IPS DF 4.7 (cell line): Measurements from ENCODE around the gene FLII.

Experiments used
- DNase-seq: peaks from one replicate; pipeline ENCODE4 v3.0.0-alpha.2; 2013; ENCODE audit warnings: low spot score; ENCODE audit errors: extremely low read depth

FLII gene

DNA sequence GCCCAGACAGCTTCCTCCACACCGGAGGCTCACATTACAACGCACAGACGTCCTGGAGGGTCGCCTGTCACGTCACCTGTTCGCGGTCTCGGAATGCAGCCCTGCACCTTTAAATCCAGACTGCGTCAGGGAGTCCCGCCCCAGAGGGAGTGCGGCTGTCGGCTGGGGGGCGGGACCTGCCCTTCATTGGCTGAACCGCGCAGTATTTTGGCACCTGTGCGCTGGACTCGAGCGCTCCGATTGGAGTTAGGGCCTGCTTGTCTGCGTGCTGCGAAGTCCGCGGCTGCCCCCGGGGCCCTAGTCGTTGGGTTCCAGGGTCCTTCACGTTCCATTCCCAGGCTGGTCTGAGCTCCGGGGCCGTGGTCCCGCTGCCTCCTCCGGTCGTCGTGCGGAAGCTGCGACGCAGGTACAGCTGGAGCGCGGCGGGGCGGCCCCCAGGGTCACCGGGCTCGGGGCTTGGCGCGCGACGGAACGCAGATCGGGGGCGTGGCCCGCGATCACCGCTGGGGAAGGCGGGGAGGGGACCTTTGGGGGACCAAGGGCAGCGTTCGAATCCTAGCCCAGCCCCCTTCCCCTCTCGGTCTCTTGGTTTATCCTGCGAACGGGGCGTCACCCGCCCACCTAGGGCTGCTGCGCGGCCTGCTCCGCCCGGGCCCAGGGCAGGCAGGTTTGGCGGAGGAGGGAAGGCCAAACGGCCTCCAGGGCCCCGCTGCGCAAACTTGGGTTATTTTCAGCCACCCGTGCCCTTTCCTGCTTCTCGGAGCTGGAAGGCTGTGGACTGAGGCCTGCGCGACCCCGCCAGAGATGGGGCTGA is 2.0 kb upstream of the FLII start, which contains the start of gene MIEF2:
Gene MIEF2 (plus strand): TSS at position 331 of the 814 bp plus-strand sequence. CDS start 2,059 bp downstream, outside the sequence.
- peak; percentile 83 for DNase-seq

DNA sequence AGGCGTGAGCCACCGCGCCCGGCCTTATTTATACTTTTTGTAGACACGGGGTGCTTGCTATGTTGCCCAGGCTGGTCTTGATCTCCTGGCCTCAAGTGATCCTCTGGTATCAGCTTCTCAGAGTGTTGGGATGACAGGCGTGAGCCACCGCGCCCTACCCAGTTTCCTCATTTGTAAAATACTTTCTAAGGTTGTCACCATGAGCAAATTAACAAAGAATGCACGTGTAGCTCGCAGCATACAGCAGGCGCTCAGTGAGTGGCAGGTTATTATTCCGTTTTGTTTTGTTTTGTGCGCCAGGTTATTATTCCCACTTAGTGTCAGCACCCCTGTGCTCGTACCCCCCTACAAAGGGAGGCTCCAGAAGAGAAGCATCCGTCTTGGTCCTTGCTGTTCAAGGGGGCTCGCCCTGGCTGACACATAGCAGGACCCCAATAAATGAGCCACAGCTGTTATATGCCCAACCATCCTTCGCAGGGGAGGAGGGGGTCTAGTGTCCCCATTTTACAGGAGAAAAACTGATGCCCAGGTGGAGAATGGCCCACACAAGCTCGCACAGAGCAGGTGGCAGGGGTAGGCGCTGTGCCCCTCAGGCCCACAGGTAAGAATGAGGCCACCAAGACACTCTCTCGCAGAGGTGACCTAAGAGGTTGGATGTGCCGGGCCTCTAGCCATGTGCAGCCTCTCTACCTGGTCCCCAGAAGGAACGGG is 1.2 kb upstream of the FLII start:
- DNase-seq = no peak

DNA sequence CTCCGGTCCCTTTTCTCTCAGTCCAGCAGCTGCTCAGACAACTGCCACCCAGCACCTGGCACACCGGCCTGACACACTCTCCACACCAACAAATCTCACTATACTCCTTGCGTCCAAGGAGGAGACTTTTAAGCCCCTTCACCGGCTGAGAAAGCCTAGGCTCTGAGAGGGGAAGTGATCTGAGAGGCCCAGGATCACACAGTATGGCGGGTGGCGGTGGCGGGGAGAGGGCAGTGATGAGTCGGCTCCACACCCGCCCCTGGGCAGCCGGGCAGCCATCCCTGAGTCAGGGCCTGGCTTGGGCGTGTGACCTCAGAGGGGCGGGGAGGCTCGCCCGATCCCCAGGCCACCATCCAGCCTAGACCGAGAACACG is 569 bp downstream of the FLII start:
- no peak for DNase-seq

DNA sequence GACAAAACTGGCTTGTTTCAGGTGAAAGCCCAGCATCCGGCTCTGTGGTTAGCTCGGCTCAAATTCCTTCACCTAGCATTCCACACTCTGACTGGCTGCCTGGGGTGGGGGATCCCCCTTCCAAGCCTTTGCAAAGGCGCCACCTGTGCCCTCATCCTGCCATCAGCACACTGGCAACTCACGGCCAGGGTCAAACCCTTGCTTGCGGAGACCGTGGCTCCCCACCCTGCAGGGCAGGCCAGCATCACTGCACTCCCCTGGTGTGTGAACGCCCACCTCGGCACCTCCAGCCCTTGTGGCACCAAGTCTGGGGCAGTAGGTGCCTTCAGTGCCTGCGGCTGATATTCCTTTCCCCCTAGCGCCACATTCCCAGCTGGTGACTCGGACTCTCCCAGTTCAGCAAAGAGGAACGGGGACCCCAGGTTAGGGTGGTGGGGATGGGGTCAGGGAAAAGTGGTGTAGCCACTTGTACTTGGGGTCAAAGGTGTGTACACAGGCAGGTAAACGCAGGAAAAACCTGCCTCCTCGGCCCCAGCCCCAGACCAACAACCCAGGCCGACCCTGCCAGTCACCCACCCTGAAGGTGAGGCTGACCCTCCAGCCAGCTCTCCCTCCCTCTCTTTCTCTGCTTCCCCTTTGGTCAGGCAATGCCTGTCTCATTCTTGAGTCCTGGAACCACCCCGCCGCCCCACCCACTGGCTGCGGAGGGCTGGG is 1.1 kb downstream of the FLII start:
- DNase-seq = no peak

DNA sequence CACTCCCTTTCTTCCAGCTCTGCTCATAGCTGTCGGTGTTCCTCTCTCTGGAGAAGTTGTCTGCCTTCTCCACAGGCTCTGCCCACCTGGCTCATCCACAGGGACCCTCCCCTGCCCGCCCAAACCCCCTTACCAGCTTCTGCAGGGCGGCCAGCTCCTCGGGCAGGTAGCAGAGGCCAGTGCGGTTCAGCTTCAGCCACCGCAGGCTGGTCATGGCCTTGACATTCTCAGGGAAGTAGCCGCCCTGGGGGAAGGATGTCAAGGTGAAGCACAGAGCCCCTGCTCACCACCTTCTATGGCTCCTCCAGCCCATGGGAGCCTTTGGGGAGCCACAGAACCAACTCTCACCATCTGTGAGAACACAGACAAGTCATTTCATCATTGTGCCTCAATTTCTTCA is 1.8 kb downstream of the FLII start:
- DNase-seq = no peak

DNA sequence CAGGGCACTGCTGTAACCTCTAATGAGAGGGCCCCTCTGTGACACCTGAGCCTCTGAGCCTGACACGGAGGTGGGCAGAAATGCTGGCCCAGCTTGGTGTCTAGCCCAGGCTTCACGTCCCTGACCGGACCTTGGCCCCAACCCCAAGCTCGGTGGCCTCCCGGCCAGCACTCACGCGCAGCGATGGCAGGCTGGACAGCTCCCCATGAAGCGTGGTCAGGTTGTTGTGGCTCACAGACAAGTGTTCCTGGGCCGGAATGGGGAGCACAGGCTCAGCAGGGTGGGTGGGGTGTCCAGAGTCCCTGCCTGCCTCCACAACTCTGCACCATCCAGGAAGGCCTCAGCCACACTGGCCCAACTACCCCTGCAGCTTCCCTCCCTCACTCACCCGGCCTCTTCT is 2.2 kb downstream of the FLII start:
- no peak for DNase-seq

DNA sequence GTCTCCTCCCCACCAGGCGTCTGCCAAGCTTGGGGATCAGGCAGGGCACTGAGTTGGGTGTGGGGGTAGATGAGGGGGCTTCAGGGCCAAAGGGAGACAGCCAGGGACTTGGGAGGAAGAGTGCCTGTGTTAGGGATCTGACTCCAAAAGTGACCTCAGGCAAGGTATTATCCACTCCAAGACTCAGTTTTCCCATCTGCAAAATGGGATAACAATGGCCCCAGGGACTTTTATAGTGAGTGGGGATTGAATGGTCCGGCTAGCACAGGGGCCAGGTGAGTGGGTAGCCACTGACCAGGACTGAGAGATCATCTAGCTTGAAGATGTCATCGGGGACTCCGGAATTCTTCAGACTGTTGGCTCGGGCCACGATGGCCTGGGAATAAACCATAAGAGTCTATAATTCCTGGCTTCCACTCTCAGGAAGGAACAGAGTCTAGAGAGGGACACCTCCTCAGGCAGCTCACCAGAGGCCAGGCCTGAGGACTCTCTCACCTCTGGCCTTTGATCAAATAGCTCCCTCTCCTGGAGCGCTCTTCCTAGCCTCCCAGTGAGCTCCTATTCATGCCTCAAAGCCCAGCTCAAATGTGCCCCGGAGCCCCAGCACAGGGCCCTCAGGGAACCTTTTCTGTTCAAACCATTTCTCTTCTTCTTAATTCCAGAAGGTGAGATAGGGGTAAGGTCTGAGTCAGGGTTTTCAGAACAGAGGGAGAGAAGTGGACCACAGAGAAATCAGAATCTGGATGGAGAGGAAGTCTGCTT is 3.5 kb downstream of the FLII start:
- DNase-seq = no peak

DNA sequence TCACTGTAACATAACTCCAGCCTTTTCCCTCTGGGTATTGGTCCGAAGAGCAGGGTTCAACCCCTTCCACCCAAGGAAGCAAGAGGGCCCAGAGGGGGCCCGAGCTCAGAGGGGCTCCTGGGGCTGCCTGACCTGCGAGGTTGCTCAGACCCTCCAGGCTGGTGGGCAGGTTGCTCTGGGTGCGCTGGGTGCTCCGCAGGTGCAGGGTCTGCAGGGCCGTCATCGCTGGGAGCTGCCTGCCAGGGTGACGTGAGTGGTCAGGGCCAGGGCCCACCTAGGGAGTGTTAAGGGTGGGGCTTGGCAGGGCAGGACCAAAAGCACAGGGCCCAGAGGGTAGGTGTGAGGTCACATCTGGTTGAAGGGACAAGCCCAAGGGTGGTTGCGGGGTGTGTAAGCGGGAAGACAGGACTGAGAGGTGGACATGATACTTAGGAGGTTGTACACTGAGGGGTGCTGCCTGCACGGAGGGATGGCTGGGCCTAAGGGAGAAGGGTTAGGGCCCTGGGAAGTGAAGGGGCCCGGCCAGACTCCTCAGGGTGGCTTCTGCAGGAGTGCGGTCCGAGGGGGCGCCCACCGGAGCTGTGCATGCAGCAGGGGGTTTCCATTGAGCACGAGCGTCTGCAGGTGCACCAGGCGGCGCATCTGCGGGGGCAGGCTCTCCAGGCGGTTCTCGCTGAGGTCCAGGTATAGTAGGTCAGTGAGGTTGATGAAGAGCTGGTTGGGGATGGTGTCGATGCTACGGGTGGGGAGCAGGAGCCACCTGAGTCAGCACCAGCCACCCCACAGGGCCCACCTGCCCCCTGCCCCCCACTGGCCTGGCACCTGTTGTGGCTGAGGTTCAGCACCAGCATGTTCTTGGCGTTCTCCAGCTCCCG is 4.4 kb downstream of the FLII start:
- no peak for DNase-seq

DNA sequence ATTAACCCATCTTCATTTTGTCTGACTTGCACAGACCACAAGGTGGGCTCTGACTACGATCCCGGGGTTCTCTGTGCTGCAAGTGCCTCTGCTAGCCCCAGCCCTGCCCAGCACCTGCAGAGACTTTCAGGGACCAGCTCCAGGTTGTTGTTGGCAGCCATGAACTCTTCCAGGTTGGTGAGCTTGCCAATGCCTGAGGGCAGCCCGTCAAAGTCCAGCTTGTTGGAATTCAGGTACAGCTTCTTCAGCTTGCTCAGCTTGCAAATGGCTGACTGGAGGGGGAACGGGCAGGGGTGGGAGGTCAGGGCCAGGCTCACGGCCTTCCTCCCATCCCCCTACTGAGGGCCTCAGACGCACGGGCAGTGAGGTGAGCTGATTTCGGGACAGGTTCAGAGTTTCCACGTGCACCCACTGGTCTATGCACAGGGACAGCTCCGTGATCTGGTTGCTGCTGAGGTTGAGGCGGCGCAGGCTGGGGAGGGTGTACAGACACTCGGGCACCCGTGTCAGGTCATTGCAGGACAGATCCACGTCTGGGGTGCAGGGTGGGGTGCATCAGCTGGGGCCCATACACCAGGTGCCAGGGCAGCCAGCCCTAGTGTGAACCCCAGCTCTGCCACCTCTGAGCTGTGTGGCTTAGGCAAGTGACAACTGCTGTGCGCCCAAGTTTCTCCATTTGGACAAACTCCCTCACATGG is 5.2 kb downstream of the FLII start:
- DNase-seq = no peak

DNA sequence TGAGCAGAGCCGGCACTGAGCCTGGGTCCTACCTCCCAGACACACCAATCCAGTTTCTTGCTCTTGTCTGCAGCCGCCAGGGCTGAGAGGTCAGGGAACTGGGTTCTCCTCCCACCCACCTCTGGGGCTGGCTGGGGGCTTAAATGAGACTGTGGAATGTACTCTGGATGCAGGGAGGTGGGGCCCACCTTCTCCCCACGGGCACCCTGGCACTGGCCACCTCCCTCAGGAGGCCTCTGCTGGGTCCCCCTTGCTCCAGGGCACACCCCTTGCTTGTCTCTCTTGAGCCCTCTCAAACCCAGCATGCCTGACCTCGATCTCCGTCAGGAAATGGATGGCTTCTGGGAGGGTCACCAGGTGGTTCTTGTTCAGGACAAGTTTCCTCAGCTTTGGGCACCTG is 6.4 kb downstream of the FLII start:
- no peak for DNase-seq

DNA sequence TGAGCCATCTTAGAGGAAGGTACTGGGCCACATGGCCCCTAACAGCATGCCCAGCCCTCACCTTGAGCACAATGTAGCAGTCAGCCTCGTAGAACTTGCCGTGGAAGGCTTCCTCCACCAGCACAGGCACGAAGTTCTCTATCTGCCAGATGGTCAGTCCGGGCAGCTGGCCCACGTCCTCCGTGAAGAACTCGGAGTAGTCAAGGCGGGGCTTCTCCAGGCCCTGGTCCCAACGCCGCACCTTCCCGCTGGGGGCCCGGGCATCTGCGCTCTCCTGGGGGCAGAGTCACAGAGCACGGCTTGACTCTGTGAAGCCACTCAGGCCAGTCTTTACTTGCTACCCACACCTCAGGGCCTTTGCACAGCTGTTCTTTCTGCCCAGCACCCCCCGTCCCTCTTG is 7.3 kb downstream of the FLII start:
- DNase-seq = no peak

DNA sequence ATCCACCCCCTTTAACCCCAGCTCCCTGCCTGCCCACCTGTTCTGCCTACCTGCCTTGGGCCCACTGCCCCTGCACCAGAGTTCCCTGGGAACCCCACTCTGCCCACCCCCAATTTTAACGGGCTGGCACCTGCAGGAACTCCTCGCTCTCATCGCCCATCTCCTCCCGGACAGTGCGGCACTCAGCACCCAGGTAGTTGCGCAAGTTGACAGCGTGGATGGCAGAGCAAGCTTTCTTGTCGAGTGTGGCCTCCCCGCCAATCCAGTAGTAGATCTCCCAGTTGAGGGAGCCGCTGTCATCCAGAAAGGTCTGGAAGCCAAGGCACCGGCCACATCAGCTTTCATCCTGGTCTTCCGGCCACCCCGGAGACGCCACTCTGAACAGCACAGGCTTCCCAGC is 7.8 kb downstream of the FLII start:
- DNase-seq = no peak

DNA sequence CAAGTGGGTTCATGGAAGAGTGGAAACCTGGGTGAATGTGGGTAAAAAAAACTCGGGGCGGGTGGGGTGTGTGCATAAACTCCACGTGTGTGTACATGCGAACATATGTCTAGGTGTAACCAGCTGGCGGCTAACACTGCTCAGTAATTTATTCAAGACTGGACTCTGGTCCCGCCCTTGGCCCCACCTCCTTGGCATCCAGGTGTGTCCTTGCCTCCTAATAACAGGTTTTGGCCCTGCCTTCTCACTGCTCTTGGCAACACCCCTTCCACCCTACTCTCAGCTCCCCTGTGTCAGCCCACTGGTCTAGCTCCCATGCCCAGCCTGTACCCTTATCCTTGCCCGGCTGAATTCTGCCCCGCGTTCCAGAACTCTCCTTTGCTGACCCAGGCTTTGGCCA is 8.3 kb downstream of the FLII start:
- no peak for DNase-seq

DNA sequence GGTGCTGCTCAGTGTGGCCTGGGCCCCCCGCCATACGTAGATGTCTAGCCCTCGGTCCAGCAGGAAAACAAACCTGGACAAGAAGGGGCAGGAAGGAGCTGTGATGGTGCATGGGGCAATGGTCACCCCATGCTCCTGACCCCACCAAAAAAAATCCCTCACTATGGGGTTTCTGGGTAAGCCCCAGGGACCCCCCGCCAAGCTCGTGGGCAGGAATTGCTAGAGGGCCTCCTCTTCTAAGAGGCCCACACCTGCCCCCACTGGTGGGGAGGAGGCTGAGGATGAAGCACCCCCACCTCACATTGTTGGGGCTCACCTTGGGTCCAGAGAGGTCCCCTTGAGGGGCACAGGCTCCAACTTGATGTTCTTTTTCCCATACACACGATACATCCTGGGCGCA is 9.7 kb downstream of the FLII start:
- DNase-seq = no peak

DNA sequence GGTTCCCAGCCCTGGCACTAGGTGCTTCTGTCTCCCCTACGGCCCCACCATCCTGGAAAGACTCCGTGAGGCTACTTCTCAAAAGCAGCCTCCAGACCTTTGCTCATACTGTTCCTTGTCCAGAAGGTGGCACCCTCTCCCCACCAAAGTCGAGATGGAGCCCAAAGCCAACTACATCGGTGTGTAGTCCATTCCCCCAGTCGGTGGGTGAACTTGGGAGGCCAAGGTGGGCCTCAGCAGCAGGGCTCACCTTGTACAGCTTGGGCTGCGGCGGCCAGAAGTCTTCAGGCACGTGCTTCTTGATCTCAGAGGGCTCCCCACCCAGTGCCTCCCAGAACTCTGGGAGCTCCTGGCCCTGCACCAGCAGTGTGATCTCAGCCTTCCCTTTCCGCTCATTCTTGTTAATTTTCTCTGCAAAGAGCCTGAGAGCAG is 10.2 kb downstream of the FLII start:
- DNase-seq = no peak

DNA sequence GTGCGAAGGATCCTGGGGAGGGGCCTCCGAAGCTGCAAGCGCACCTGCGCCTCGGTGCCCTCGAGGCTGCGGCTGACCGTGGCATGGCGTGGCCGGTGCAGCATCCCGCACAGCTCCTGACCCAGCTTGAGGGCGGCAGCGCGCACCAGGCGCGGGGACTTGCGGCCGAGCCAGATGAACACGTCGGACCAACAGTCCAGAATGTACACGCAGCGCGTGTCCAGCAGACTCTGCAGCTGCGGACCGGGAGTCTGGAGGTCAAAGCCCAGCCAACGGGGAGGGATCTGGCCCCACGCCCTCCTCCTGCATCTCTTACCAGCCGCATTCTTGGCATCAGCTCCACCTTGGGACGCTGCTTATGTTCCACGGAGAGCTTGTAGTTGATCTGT is 10.9 kb downstream of the FLII start:
- no peak for DNase-seq

DNA sequence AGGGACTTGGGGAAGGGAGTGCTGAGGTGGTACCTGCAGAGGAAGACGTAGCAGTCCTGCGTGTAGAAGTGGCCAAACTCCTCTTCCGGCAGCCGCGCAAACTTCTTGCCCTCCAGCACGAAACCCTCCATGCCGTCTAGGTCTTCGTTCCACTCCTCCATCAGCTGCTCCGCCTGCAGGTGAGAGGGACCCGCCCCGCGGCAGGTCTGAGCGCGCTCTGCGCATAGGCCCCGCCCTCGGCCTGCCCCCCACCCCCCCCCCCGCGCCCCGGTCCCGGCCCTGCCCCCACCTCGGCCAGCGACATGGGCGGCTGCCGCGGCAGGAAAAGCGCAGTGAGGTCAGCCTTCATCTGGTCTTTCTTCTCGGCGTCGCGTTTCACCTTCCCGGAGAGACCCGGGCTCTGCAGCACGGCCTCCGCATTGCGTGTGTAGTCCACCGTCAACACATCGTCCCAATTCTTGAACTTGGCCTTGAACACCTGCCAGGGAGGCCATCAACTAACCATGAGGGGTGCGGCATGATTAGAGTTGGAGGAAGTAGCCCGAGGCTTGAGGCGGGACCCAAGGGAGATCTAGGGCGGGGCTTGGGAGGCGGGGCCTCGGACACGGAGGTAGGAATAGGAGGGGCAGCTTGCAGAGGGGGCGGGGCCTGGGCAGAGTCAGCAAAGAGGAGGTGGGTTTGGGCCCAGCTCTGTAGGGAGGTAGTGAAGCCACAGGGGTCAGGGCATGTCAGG is 11.5 kb downstream of the FLII start:
- DNase-seq = no peak

DNA sequence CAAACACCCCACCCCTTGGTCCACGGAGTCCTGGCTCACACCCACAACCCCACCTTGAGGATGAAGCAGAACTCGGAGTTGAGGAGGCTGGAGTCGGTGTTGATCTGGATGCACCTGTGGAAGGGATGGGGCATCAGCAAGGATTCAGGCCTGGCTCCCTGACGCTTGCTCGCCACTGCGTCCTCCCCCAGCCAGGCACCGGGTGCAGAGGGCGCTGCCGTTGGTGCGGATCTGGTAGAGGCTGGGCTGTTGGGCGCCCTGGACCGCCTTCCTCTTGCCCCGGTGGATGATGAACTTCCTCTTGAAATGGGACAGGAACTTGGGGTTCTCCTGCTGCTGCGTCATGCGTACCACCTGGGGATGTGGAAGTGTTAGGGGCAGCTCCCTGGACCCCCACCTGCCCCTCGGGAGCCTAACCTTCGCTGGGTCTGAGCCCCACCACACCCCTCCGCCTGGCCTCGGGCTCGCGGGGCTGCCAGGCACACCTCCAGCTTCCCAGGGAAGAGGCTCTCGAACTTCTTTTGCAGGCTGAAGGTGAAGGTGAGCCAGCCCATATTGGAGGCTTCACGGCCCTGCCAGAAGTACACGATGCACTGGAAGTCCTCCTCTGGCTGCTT is 12.3 kb downstream of the FLII start:
- no peak for DNase-seq
